MCF 10A (cell line): ENCODE results near the gene HS6ST2. TPM values are rescaled to one million over a fixed set of nuclear protein-coding genes. Genes with fewer than 3 reads are reported as not detected.

Source experiments
- BruUV-seq: library from RNA; stranded (reverse); fragments of 400-500 nt; replicated peaks from 2 replicates; lab custom pipeline; 2021; lab: Mats Ljungman, UMichigan
- CTCF ChIA-PET: fragments of 300-600 bp; sonication (Branson Sonifier 250); formaldehyde crosslinking; extraction: SDS; loops from one replicate; lab custom pipeline; 2021; ENCODE audit warnings: antibody characterized with exemption, inconsistent platforms; lab: Yijun Ruan, JAX
- POLR2A ChIA-PET: fragments of 300-600, 350-650 bp; sonication (Branson Sonifier 250); formaldehyde crosslinking; extraction: SDS; loops from one replicate; lab custom pipeline; 2020; ENCODE audit warnings: antibody characterized with exemption, inconsistent platforms; lab: Yijun Ruan, JAX
- DNase-seq: peaks from one replicate; pipeline ENCODE4 v3.0.0-alpha.2; 2018; ENCODE audit not compliant: unreplicated experiment
- H3K27ac Mint-ChIP-seq: one replicate; pipeline ENCODE4 v1.8.0; 2022; ENCODE audit warnings: mild to moderate bottlenecking, low read depth, mixed read lengths; ENCODE audit not compliant: unreplicated experiment
- H3K27me3 Mint-ChIP-seq: one replicate; pipeline ENCODE4 v1.8.0; 2022; ENCODE audit warnings: mixed read lengths; ENCODE audit not compliant: insufficient read depth, unreplicated experiment
- H3K36me3 Mint-ChIP-seq: one replicate; pipeline ENCODE4 v1.8.0; 2022; ENCODE audit warnings: mild to moderate bottlenecking, moderate library complexity, mixed read lengths; ENCODE audit not compliant: insufficient read depth, unreplicated experiment
- H3K4me1 Mint-ChIP-seq: one replicate; pipeline ENCODE4 v1.8.0; 2022; ENCODE audit warnings: mixed read lengths; ENCODE audit not compliant: insufficient read depth, unreplicated experiment
- H3K4me3 Mint-ChIP-seq: one replicate; pipeline ENCODE4 v1.8.0; 2022; ENCODE audit warnings: mild to moderate bottlenecking, moderate library complexity, mixed read lengths; ENCODE audit not compliant: unreplicated experiment
- H3K9me3 Mint-ChIP-seq: one replicate; pipeline ENCODE4 v1.8.0; 2022; ENCODE audit warnings: mixed read lengths; ENCODE audit not compliant: unreplicated experiment
- intact Hi-C: fragments of 100-400 bp; cut with micrococcal nuclease; formaldehyde crosslinking; loops from 2 replicates; pipeline ENCODE4 v1.14.1; 2022
- total RNA-seq: library from RNA; stranded (reverse); gene quantifications from 2 replicates; pipeline ENCODE4 v1.2.3, GENCODE V29; 2022
- TF ChIP-seq, protein P1 (sequence below): fragments of 200-600 bp; IDR thresholded peaks from one replicate; pipeline ENCODE4 v1.8.0; 2022; ENCODE audit warnings: antibody characterized with exemption, mild to moderate bottlenecking; ENCODE audit not compliant: unreplicated experiment

Gene HS6ST2
- total RNA-seq, 1 experiment from 2014 or later = 26.1 TPM

DNA sequence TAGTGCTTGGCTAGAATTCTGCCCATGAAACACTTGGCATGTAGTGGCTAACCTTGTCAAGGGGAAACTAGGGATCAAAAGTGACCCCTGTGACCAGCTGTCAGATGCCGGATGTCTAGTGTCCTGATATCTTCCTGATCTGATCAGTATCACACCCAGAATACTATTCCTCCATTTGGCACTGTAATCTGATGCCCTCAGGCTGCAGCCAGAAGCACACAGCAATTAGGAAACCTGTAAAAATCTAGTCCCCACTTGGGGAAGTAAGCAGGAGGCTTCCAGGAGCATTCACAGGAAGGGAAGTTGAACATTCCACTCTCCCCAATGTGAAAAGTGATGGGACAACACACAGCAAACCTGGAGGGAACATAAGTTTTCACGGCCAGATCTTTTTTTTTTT lies 125.1 kb downstream of the HS6ST2 start:
- peaks cover 65% of the 10 kb centered on the region for H3K27me3 Mint-ChIP-seq
- peaks cover 5% of the 10 kb centered on the region for H3K4me1 Mint-ChIP-seq
- TF ChIP-seq, protein P1, sequence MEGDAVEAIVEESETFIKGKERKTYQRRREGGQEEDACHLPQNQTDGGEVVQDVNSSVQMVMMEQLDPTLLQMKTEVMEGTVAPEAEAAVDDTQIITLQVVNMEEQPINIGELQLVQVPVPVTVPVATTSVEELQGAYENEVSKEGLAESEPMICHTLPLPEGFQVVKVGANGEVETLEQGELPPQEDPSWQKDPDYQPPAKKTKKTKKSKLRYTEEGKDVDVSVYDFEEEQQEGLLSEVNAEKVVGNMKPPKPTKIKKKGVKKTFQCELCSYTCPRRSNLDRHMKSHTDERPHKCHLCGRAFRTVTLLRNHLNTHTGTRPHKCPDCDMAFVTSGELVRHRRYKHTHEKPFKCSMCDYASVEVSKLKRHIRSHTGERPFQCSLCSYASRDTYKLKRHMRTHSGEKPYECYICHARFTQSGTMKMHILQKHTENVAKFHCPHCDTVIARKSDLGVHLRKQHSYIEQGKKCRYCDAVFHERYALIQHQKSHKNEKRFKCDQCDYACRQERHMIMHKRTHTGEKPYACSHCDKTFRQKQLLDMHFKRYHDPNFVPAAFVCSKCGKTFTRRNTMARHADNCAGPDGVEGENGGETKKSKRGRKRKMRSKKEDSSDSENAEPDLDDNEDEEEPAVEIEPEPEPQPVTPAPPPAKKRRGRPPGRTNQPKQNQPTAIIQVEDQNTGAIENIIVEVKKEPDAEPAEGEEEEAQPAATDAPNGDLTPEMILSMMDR = no peak
- H3K9me3 Mint-ChIP-seq = no peaks in the 10 kb centered on the region
- BruUV-seq = no TSS peak
- no peak overlapping the region for H3K4me3 Mint-ChIP-seq
- ChIA-PET CTCF (no interaction called here), POLR2A (no interaction called here)
- DNase-seq = no peak
- H3K27ac Mint-ChIP-seq = no peak overlapping the region
- intact Hi-C loops = no loop called here
- no peaks in the 10 kb centered on the region for H3K36me3 Mint-ChIP-seq

DNA sequence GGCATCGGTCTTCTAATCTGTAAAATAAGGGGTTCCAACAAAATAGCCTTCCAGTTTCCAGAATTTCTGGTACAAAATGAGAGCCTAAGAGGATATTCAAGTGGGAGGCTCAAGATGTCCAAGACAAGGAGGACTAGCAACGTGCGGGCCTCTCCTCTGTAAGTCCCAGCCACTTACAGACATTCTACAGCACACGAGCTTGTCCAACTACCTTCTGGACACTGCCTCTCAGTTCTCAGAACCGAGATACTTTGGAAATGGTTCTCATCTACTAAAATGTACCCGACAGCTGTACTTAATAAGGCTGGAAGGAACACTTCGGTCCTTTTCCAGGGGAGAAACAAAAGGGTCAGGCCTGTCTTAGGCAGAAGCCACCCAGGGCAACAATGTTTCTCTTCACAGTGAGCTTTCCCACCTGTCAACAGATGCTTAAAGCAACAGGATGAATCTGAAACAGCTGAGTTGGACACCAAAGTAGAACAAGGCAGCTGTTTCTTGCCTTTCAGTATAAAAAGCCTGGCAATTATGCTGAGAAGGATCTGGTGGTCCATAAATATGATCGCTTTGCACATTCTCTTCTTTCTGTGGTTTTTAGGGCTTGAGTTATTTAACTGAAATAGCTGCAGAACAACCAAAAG lies 127.0 kb downstream of the HS6ST2 start:
- Mint-ChIP-seq H3K9me3 (no peaks in the 10 kb centered on the region), H3K27me3 (peaks cover 67% of the 10 kb centered on the region), H3K36me3 (no peaks in the 10 kb centered on the region), H3K4me1 (no peaks in the 10 kb centered on the region), H3K4me3 (no peak overlapping the region), H3K27ac (no peak overlapping the region)
- ChIA-PET POLR2A (no interaction called here), CTCF (no interaction called here)
- intact Hi-C loops = no loop called here
- TF ChIP-seq, protein P1 = no peak
- no peak for DNase-seq
- BruUV-seq = no TSS peak

- no peak overlapping the region for H3K4me3 Mint-ChIP-seq
- TF ChIP-seq, protein P1 = no peak
- intact Hi-C loops = no loop called here
- ChIA-PET POLR2A (interaction anchor here (0.6 to 1.0 kb wide), 2 partner anchors 101 to 135 kb away, joined by 3 read pairs; no protein-coding TSS in a partner anchor), CTCF (interaction anchor here (0.6 kb wide), 1 partner anchor 731 kb away, joined by 3 read pairs; no protein-coding TSS in a partner anchor)
- H3K36me3 Mint-ChIP-seq = no peaks in the 10 kb centered on the region
- no peaks in the 10 kb centered on the region for H3K4me1 Mint-ChIP-seq
- BruUV-seq = no TSS peak
- H3K9me3 Mint-ChIP-seq = no peaks in the 10 kb centered on the region
- H3K27me3 Mint-ChIP-seq = peaks cover 18% of the 10 kb centered on the region
- no peak for DNase-seq
- H3K27ac Mint-ChIP-seq = no peak overlapping the region
Measured at GRCh38 chrX:132822634-132823012, 135.8 kb downstream of the HS6ST2 start.

DNA sequence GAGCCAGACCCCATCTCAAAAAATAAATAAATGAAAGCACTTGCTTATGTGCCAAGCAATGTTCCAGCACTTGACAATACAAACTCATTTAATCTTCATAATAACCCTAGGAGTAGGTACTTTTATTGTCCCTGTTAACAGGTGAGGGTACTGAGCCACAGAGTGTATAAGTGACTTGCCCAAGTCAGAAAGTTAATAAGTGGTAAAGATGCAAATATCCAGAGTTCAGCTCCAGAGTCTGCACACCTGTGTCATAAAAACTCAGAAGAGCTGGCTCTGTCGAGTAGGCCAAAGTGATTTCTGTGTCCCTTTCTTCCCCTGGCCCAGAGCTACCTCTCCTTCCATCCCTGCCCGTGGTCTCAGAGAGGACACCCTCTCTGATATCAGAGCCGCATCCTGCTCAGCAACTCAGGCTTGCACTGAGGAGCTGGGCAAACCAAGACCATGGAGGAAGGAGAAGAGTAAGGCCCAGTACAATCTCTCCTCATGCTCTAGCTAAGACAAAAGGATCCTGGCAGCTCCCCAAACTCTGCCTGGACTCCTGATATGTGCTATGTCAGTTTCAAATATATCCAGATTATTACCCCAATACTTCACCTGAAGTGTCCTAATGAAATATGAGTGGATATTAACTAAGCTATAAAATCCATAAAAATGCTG lies 136.3 kb downstream of the HS6ST2 start:
- Mint-ChIP-seq H3K27ac (no peak overlapping the region), H3K9me3 (no peaks in the 10 kb centered on the region), H3K27me3 (peaks cover 17% of the 10 kb centered on the region), H3K36me3 (no peaks in the 10 kb centered on the region), H3K4me1 (no peaks in the 10 kb centered on the region), H3K4me3 (no peak overlapping the region)
- ChIA-PET POLR2A (interaction anchor here (1.0 kb wide), 1 partner anchor 101 kb away, joined by 3 read pairs; no protein-coding TSS in a partner anchor), CTCF (interaction anchor here (0.6 kb wide), 3 partner anchors 42 to 731 kb away, joined by 3 to 4 read pairs (median 3); no protein-coding TSS in a partner anchor)
- TF ChIP-seq, protein P1 = no peak
- no peak for DNase-seq
- BruUV-seq = no TSS peak
- intact Hi-C loops = no loop called here
